ENCODE measurements around the gene TLE3.

Gene TLE3

DNA sequence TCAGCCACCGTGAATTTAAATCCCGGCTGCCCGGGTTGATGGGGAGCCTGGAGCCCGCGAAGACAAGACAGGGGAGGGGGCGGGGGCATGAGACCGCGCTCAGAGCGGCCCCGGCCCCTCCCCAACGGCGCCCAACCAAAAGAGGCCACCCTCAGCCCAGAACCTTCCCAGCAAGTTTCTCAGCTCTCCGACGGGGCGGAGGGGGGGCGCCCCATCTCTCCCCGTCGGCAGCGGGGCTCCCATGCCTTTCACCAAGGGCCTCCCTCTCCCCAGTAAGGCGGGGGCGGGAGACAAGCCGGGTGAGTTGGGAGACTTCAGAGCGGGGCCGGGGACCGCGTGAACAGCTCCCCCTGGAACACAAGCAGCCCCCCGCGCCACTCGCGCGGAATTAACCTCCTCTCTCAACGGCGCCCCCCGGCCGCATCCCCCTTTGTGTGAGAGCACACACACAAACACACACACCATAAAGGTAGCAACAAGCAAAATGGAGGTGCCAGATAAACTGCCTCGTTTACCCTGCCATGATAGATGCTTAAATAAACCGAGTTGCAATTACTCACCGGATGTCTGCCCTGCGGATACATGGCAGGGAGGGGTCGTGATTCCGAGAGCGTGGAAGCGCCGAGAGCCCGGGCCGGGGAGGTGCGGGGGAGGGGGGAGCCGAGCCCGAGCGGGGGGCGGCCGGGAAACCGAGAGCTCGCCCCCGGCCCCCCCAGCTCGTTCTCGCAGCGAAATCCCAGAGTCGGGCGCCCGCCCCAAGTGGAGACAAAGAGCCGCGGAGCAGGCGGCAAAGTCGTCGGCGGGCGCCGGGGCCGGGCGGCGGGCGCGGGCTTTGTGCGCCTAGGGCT lies 1.3 kb downstream of the TLE3 start:
- Histone ChIP-seq H3K4me3 (ENCODE audit: low read depth, low read length) (peak overlapping the region; percentile 89), H3K36me3 (peaks cover 46% of the 10 kb centered on the region), H3K27ac (peak overlapping the region; percentile 89), H3K9me3 (ENCODE audit: severe bottlenecking) (no peaks in the 10 kb centered on the region), H3K27me3 (ENCODE audit: insufficient read depth, low read depth, severe bottlenecking) (no peaks in the 10 kb centered on the region)
- no peak for DNase-seq
- peak; percentile 1; the same call in 1 of the 2 replicates for TF ChIP-seq CTCF (IDR thresholded peaks at IDR 0.05; ENCODE audit: low read depth, low read length)

DNA sequence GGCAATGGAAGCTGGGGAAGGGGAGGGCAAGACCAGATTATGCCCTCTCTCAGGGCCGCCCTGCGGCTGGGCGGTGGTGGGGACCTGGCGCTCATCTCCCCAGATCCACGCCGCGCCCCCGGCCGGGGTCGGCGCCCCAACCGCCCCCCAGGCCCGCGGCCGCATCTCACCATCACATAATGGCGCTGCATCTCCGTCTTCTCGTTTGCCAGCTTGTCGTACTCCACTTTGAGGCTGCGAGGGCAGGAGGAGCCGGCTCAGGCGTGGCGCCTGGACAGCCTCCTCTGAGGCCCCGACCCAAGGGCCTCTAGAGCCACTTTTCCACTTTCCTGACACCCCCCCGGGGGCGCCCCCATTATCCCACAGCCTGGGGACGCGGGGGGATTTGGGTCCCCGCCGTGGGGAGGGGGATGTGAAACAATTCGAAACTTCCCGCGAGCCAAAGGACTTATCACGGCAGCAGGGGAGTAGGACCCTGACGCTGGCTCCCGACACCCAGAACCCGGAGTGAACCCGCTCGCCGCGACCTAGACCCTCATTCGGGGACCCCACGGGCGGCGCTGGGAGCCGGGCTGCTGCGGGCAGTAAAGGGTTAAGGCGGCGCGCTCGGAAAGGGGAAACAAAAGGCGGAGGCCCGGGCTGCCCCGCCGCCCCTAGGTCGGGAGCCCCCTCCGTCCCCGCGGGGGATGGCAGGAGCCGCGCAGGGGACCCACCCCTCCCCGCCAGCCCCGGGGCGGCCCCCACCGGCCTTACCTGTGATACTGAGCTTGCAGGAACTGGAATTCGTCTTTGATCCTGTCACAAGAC lies 2.1 kb downstream of the TLE3 start:
- H3K27ac ChIP-seq, result peak overlapping the region; percentile 89
- H3K27me3 ChIP-seq (ENCODE audit: insufficient read depth, low read depth, severe bottlenecking), result no peaks in the 10 kb centered on the region

DNA sequence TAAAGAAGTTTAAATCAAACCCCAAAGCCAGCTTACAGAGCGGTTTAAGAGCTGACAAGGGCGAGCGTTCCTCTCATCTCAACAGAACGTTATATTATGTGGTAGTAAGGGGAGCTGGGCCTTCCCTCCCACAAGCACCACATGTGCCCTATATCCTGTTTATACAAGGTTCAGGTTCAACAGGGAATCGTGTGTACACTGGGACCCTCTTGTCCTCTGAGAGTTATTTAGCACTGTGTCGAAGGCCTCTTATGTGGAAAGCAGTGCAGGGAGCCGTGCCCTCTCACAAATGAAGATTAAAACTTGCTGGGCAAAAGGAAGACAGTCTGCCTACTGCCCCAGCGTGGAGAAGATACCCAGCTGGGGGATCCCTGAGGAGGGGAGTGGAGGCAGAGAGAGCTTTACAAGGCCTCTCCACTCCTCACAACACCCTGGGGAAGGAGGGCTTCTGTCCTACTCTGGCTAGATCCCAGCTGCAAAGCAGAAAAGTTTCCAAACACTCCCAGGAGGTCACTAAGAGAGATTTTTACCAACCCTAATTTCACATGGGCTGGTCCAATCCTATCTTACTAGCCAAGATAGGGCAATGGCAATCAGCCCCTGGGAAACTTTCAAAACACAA lies 2.9 kb downstream of the TLE3 start:
- Histone ChIP-seq H3K9me3 (ENCODE audit: severe bottlenecking) (no peaks in the 10 kb centered on the region), H3K27ac (peak overlapping the region; percentile 89), H3K4me3 (ENCODE audit: low read depth, low read length) (peak overlapping the region; percentile 89), H3K27me3 (ENCODE audit: insufficient read depth, low read depth, severe bottlenecking) (no peaks in the 10 kb centered on the region), H3K36me3 (peaks cover 63% of the 10 kb centered on the region)
- DNase-seq, result no peak
- TF ChIP-seq CTCF (IDR thresholded peaks at IDR 0.05; ENCODE audit: low read depth, low read length), result no peak

More for the DNA sequence above, 2.1 kb downstream of the TLE3 start:
- Histone ChIP-seq H3K9me3 (ENCODE audit: severe bottlenecking) (no peaks in the 10 kb centered on the region), H3K4me3 (ENCODE audit: low read depth, low read length) (peak overlapping the region; percentile 89), H3K36me3 (peaks cover 55% of the 10 kb centered on the region)
- TF ChIP-seq CTCF (IDR thresholded peaks at IDR 0.05; ENCODE audit: low read depth, low read length), result 0 out of 2 replicates have a peak, but pooled peaks have one; percentile 11
- DNase-seq, result peak; percentile 57

DNA sequence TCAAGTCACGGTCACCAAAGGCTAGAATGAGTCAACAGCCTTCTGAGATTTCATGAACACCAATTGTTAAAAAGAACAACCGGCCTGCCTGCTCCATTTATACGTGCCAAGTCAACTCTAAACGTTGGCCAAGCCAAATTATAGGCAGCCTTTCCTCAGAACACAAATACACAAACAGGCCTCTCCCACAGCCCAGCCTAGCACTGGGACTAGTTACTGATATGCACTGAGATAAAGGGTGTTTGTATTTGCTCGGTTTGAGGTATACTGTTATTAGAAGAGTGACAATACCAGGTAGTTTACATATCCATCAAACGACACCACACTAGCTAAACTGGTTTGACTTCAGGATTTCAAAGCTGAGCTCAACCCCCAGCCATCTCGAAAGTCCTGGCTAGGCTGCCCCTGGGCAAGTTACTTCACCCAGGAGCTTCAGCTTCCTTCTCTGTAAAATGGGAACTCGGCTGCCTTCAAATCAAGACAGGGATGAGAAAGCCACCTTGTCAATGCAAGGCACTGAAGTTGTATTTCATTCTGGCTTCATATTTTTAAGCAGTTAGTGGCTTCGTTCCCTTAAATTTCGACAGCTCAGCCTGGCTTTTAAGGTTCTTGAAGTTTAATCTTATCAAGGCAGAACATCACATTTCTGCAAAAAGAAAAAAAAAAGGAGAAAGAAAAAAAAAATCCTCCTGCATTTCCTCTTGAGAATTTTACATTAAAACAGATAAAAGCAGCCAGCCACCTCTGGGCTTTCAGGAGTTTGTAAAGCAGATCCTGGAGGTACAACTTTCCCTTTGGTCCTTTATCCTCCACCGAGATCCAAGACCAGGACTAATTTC lies 4.0 kb downstream of the TLE3 start:
- no peak overlapping the region for H3K4me3 ChIP-seq (ENCODE audit: low read depth, low read length)
- TF ChIP-seq CTCF (IDR thresholded peaks at IDR 0.05; ENCODE audit: low read depth, low read length), result no peak
- no peaks in the 10 kb centered on the region for H3K27me3 ChIP-seq (ENCODE audit: insufficient read depth, low read depth, severe bottlenecking)
- peak overlapping the region; percentile 18 for H3K27ac ChIP-seq
- DNase-seq, result no peak
- no peaks in the 10 kb centered on the region for H3K9me3 ChIP-seq (ENCODE audit: severe bottlenecking)
- peaks cover 73% of the 10 kb centered on the region for H3K36me3 ChIP-seq

DNA sequence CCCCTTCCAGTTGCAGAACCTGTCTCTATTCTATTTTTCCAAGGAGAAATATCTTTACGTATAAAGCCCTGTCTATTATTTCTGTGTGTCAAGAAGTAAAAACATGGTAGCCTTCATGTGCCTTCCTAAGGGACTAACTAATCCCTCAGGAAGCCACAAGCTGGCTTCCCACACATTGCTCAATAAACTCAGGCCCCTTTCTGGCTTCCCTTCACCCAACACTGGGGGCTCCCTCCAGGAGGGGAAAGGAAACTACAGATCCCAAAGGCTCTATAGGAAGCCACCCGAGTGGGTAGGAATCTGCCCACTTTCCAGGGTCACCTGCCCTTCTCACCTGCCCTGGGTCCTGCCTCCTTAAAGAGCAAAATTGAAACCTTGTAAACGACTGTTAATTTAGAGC lies 4.6 kb downstream of the TLE3 start:
- Histone ChIP-seq H3K27me3 (ENCODE audit: insufficient read depth, low read depth, severe bottlenecking) (no peaks in the 10 kb centered on the region), H3K27ac (no peak overlapping the region), H3K9me3 (ENCODE audit: severe bottlenecking) (no peaks in the 10 kb centered on the region), H3K4me3 (ENCODE audit: low read depth, low read length) (no peak overlapping the region), H3K36me3 (peaks cover 77% of the 10 kb centered on the region)
- no peak for DNase-seq
- TF ChIP-seq CTCF (IDR thresholded peaks at IDR 0.05; ENCODE audit: low read depth, low read length), result no peak
